PC-3 (cell line): ENCODE results near the gene NOS1. TPM values are rescaled to one million over a fixed set of nuclear protein-coding genes. Genes with fewer than 3 reads are reported as not detected.

ENCODE experiments used
- ATAC-seq: fragments of 200-7000 bp; cut with Tn5 transposase; 2 replicates; pipeline ENCODE4 v1.9.1; 2020; ENCODE audit warnings: mild to moderate bottlenecking, moderate library complexity
- BruUV-seq: library from RNA; stranded (reverse); fragments of 400-500 nt; replicated peaks from 2 replicates; lab custom pipeline; 2021; lab: Mats Ljungman, UMichigan
- CTCF ChIA-PET: fragments of 300-600 bp; sonication (Branson Sonifier 250); formaldehyde crosslinking; loops from one replicate; lab custom pipeline; 2022; ENCODE audit warnings: antibody characterized with exemption; lab: Charles Lee
- POLR2A ChIA-PET: fragments of 300-600 bp; sonication (Branson Sonifier 250); formaldehyde crosslinking; loops from one replicate; lab custom pipeline; 2022; ENCODE audit warnings: antibody characterized with exemption; ENCODE audit not compliant: unreplicated experiment; lab: Charles Lee
- DNase-seq: peaks from one replicate; pipeline ENCODE4 v3.0.0-alpha.2; 2015
- H2AFZ ChIP-seq: fragments of 300-600 bp; sonication (generic); 2 replicates; pipeline ENCODE4 v1.6.0; 2016; ENCODE audit warnings: antibody characterized with exemption, low read length
- H3F3A ChIP-seq: fragments of 300-600 bp; sonication (generic); one replicate; pipeline ENCODE4 v1.6.0; 2017; ENCODE audit warnings: antibody characterized with exemption, low read length, control low read depth, mild to moderate bottlenecking; ENCODE audit not compliant: unreplicated experiment
- H3K27ac ChIP-seq: fragments of 300-600 bp; sonication (generic); 2 replicates; pipeline ENCODE4 v1.5.1; 2016; ENCODE audit warnings: mild to moderate bottlenecking, low read length
- H3K27me3 ChIP-seq: fragments of 300-600 bp; sonication (generic); 2 replicates; pipeline ENCODE4 v1.6.1; 2016; ENCODE audit warnings: low read length, mixed read lengths
- H3K36me3 ChIP-seq: fragments of 300-600 bp; sonication (generic); 2 replicates; pipeline ENCODE4 v1.6.1; 2016; ENCODE audit warnings: low read depth, mixed run types, low read length, mixed read lengths
- H3K4me1 ChIP-seq: fragments of 300-600 bp; sonication (generic); 2 replicates; pipeline ENCODE4 v1.5.1; 2016; ENCODE audit warnings: low read length; ENCODE audit not compliant: insufficient read depth
- H3K4me2 ChIP-seq: fragments of 300-600 bp; sonication (generic); 2 replicates; pipeline ENCODE4 v1.6.0; 2016; ENCODE audit warnings: low read length
- H3K4me3 ChIP-seq: fragments of 300-600 bp; sonication (generic); 2 replicates; pipeline ENCODE4 v1.5.1; 2016; ENCODE audit warnings: mild to moderate bottlenecking, low read length, mixed read lengths
- H3K79me2 ChIP-seq: fragments of 300-600 bp; sonication (generic); 2 replicates; pipeline ENCODE4 v1.6.1; 2017; ENCODE audit warnings: low read length, mixed read lengths
- H3K9ac ChIP-seq: fragments of 300-600 bp; sonication (generic); 2 replicates; pipeline ENCODE4 v1.6.0; 2016; ENCODE audit warnings: mild to moderate bottlenecking, low read length
- H3K9me2 ChIP-seq: fragments of 300-600 bp; sonication (generic); replicated peaks from 2 replicates; pipeline ENCODE4 v1.6.1; 2016; ENCODE audit warnings: mixed run types, low read length, mixed read lengths
- H3K9me3 ChIP-seq: fragments of 300-600 bp; sonication (generic); 2 replicates; pipeline ENCODE4 v1.6.1; 2016; ENCODE audit warnings: low read length, mixed read lengths
- H4K20me1 ChIP-seq: fragments of 300-600 bp; sonication (generic); 2 replicates; pipeline ENCODE4 v1.6.1; 2016; ENCODE audit warnings: low read length, mixed read lengths
- CTCF ChIP-seq: fragments of 300-600 bp; sonication (generic); conservative IDR thresholded peaks from 2 replicates; pipeline ENCODE4 v1.5.1; 2017; ENCODE audit warnings: antibody characterized with exemption, low read depth, mild to moderate bottlenecking, low read length
- EZH2 ChIP-seq: fragments of 300-600 bp; sonication (generic); IDR thresholded peaks from one replicate; pipeline ENCODE4 v1.6.1; 2017; ENCODE audit warnings: antibody characterized with exemption, mild to moderate bottlenecking, low read length; ENCODE audit not compliant: unreplicated experiment
- EZH2phosphoT487 ChIP-seq: fragments of 300-600 bp; sonication (generic); IDR thresholded peaks from 2 replicates; pipeline ENCODE4 v1.6.1; 2018; ENCODE audit warnings: mild to moderate bottlenecking, antibody characterized with exemption, low read length, borderline replicate concordance
- intact Hi-C: fragments of 100-400 bp; cut with micrococcal nuclease; formaldehyde crosslinking; loops from 2 replicates; pipeline ENCODE4 v1.9.0; 2023
- total RNA-seq: library from RNA; depleted of rRNA; stranded (reverse); fragments of >200 nt; gene quantifications from 2 replicates; pipeline ENCODE4 v1.2.3, GENCODE V29; 2014

NOS1 gene
- total RNA-seq, 1 experiment from 2014 or later = 0.11 TPM

DNA sequence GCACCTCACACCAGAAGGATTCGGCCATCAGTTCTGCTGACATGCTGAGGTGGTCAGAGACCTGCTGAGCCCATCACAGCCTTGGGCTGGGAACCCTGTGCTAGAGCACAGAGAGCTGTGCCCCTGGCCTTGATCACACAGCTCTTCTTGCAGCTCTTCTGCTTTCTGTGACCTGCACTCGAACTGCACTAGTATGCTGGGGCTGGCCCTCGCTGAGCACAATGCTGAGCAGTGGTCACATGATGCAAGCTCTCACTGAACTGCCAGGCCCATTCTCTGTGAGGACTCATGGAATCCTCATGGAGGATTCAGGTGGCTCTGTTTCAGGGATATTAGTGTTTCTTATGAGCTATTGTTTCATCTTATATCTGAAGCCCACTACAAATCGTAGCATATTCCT is 193.7 kb downstream of the NOS1 start:
- Histone ChIP-seq H3K4me2 (no peak overlapping the region), H3K4me1 (no peaks in the 10 kb centered on the region), H3K9me2 (no peaks in the 10 kb centered on the region), H3K79me2 (no peaks in the 10 kb centered on the region), H3K36me3 (peaks cover 58% of the 10 kb centered on the region), H3K27ac (no peak overlapping the region), H3K27me3 (no peaks in the 10 kb centered on the region), H2AFZ (no peak overlapping the region), H3K9ac (no peak overlapping the region), H3K9me3 (no peaks in the 10 kb centered on the region), H4K20me1 (no peaks in the 10 kb centered on the region), H3K4me3 (no peak overlapping the region), H3F3A (no peaks in the 10 kb centered on the region)
- ChIA-PET POLR2A (no interaction called here), CTCF (no interaction called here)
- TF ChIP-seq CTCF (no peak), EZH2phosphoT487 (no peak), EZH2 (no peak)
- intact Hi-C loops = no loop called here
- no TSS peak for BruUV-seq
- ATAC-seq (no peak), DNase-seq (no peak)

DNA sequence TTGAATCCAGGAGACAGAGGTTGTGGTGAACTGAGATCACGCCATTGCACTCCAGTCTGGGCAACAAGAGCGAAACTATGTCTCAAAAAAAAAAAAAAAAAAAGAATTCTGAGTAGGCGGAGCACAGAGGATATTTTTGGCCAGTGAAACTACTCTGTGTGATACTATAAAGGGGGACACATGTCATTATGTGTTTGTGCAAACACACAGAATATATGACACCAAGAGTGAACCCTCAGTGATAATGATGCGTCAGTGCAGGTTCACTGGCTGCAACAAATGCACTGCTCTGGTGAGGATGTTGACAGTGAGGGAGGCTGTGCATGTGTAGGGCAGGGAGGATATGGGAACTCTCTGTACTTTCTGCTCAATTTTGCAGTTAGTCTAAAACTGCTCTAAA is 195.3 kb downstream of the NOS1 start:
- POLR2A ChIA-PET = no interaction called here
- no peaks in the 10 kb centered on the region for H3K27me3 ChIP-seq
- no peak overlapping the region for H3K9ac ChIP-seq
- TF ChIP-seq EZH2phosphoT487 = no peak
- TF ChIP-seq EZH2 = no peak
- TF ChIP-seq CTCF = no peak
- H3F3A ChIP-seq = no peaks in the 10 kb centered on the region
- no TSS peak for BruUV-seq
- no peak overlapping the region for H3K4me3 ChIP-seq
- H2AFZ ChIP-seq = no peak overlapping the region
- H4K20me1 ChIP-seq = no peaks in the 10 kb centered on the region
- no peaks in the 10 kb centered on the region for H3K79me2 ChIP-seq
- no peak for ATAC-seq
- H3K4me2 ChIP-seq = no peak overlapping the region
- intact Hi-C loops = no loop called here
- no peaks in the 10 kb centered on the region for H3K9me2 ChIP-seq
- H3K4me1 ChIP-seq = no peaks in the 10 kb centered on the region
- CTCF ChIA-PET = no interaction called here
- DNase-seq = no peak
- H3K27ac ChIP-seq = no peak overlapping the region
- H3K9me3 ChIP-seq = no peaks in the 10 kb centered on the region
- peaks cover 52% of the 10 kb centered on the region for H3K36me3 ChIP-seq

DNA sequence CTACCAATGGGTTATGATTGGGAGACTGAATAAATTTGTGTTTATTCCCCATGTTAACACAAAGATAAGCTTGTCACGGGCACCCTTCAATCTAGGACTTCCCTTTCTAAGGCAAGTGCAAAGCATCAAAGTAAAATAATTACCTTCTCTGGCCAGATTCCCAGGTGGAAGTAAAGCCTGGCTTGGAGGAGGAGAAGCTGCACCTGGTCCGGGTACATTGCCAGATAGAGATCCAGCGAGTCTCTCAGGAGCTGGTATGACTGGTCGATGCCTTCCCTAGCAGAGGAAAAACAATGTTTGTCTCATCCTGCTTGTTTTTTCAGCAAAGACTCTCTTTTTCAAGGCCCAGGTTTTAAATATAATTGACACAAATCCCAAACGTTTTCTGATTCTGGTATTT is 196.1 kb downstream of the NOS1 start:
- intact Hi-C loops = no loop called here
- no peak overlapping the region for H3K27ac ChIP-seq
- H3K4me3 ChIP-seq = no peak overlapping the region
- TF ChIP-seq CTCF (no peak), EZH2phosphoT487 (no peak), EZH2 (no peak)
- H3F3A ChIP-seq = no peaks in the 10 kb centered on the region
- no peaks in the 10 kb centered on the region for H3K4me1 ChIP-seq
- ChIA-PET POLR2A (no interaction called here), CTCF (no interaction called here)
- peaks cover 51% of the 10 kb centered on the region for H3K36me3 ChIP-seq
- no TSS peak for BruUV-seq
- no peak overlapping the region for H3K9ac ChIP-seq
- H2AFZ ChIP-seq = no peak overlapping the region
- no peak for ATAC-seq
- H3K79me2 ChIP-seq = no peaks in the 10 kb centered on the region
- no peak for DNase-seq
- H3K27me3 ChIP-seq = no peaks in the 10 kb centered on the region
- H3K9me2 ChIP-seq = no peaks in the 10 kb centered on the region
- no peaks in the 10 kb centered on the region for H3K9me3 ChIP-seq
- no peaks in the 10 kb centered on the region for H4K20me1 ChIP-seq
- no peak overlapping the region for H3K4me2 ChIP-seq
